Mesenteric fat pad (tissue), 1 donor: ENCODE results near the gene KRTAP10-7. TPM values are rescaled to one million over a fixed set of nuclear protein-coding genes. Genes with fewer than 3 reads are reported as not detected.

Source experiments
- total RNA-seq: library from RNA; stranded (reverse); fragmentation: NEBNext Ultra II Directional; extraction: Animal tissue kit (Norgen Biotek cat#: 25700); gene quantifications from one replicate; pipeline ENCODE4 v1.2.1, GENCODE V29; 2021
- donor health status: DM: yes; HTN: yes; CAD: no.

The KRTAP10-7 gene
- total RNA-seq, 1 donor from 2014 or later = not detected

Other genes with a start within 250 kb of the KRTAP10-7 start
- gene TRPM2, start 247.0 kb upstream of the KRTAP10-7 start, total RNA-seq = 12.0 TPM
- gene LRRC3, start 145.1 kb upstream of the KRTAP10-7 start, total RNA-seq = 3.8 TPM
- gene KRTAP10-1, start 60.4 kb upstream of the KRTAP10-7 start, total RNA-seq = not detected
- not detected for gene KRTAP10-2, start 49.1 kb upstream of the KRTAP10-7 start, total RNA-seq
- not detected for gene KRTAP10-3, start 41.8 kb upstream of the KRTAP10-7 start, total RNA-seq
- not detected for gene KRTAP10-4, start 26.9 kb upstream of the KRTAP10-7 start, total RNA-seq
- not detected for gene KRTAP10-5, start 20.0 kb upstream of the KRTAP10-7 start, total RNA-seq
- gene KRTAP10-6, start 8.1 kb upstream of the KRTAP10-7 start, total RNA-seq = not detected
- gene KRTAP10-8, start 11.5 kb downstream of the KRTAP10-7 start, total RNA-seq = not detected
- not detected for gene KRTAP10-9, start 26.5 kb downstream of the KRTAP10-7 start, total RNA-seq
- not detected for gene KRTAP10-10, start 36.8 kb downstream of the KRTAP10-7 start, total RNA-seq
- gene KRTAP10-11, start 45.8 kb downstream of the KRTAP10-7 start, total RNA-seq = not detected
- gene KRTAP12-4, start 54.1 kb downstream of the KRTAP10-7 start, total RNA-seq = not detected
- not detected for gene KRTAP12-3, start 57.3 kb downstream of the KRTAP10-7 start, total RNA-seq
- gene KRTAP12-2, start 66.3 kb downstream of the KRTAP10-7 start, total RNA-seq = not detected
- not detected for gene KRTAP12-1, start 81.6 kb downstream of the KRTAP10-7 start, total RNA-seq
- not detected for gene KRTAP10-12, start 96.6 kb downstream of the KRTAP10-7 start, total RNA-seq
- gene TSPEAR, start 111.0 kb downstream of the KRTAP10-7 start, total RNA-seq = not detected
- gene UBE2G2, start 201.2 kb downstream of the KRTAP10-7 start, total RNA-seq = 123 TPM
- gene SUMO3, start 217.5 kb downstream of the KRTAP10-7 start, total RNA-seq = 82.2 TPM